GM10847 (cell line): ENCODE measurements around the gene PPDPF.

Experiments
- POLR2A ChIP-seq: IDR thresholded peaks from 2 replicates; pipeline ENCODE4 v1.6.1; 2011; ENCODE audit not compliant: insufficient read length; ENCODE audit errors: extremely low read depth

Gene PPDPF

DNA sequence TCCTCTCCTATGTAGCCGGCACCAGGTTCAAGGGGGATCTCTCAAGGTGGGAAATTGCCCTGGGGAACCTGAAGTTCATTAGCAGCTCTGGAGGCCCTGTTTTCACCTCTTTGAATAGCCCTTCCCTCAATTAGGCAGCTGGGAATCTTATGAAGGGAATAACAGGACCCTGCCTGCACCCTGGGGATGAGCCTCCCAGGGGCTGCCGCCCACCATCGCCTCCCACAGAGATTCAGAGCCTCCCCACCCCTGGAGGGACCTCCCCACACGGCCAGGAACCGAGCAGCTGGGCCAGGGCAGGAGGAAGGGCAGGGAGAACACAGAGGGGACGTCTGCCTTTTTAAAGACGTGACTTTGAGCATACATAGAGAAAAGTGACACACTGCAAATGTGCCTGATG is 17.0 kb upstream of the PPDPF start:
- no peak for TF ChIP-seq POLR2A

DNA sequence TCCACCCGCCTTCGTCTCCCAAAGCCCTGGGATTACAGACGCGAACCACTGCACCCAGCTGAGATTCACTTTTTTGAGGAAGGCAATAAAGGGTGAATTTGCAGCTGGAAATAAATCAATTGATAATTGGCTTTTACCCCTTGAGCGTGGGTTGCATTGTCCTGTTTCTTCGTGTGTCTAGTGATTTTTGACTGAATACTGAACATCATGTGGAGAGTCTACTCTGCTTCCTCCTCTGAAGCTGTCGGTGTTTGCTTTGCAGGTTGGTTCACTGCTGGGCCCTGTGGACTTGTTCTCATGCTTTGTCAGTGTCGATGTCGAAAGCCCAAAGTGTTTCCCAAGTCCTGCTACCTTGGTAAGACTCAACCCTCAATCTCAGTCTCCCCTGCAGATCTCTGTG is 15.9 kb upstream of the PPDPF start:
- no peak for TF ChIP-seq POLR2A

DNA sequence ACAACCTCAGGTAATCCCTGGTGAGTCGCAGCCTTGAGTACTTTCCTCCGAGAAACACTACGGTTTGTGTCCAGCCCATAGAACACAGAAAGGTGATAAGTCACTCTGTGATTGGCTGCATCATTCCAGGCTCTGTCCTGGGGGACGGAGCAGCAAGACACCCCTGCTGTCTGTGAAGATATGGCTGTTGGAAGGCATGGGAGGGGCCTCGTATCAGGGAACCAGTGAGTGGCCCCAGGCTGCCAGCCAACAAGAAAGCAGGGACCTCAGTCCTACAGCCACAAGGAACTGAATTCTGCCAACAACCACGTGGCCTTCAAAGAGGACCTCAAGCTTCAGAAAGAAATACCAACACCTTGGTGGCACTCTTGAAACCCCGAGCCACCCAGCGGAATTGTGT is 15.3 kb upstream of the PPDPF start:
- TF ChIP-seq POLR2A, result no peak

DNA sequence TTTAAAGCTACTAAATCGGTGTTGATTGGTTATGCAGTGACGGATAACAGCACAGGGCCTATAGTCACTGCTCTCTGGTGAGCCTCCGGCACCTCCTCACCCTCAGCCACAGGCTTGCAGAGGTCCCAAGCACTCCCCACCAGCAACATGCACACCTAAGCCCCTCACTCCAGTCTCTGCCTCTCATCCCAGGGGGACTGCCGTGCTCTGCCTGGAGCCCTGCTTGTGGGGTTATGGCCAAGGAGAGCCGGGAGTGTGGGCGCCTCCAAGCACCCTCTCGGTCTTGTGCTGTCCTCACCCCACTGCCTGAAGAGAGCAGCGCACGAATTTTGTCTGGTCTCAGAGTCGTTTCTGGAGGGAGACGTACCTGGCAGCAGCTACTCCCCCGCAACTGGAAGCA is 14.8 kb upstream of the PPDPF start:
- TF ChIP-seq POLR2A, result no peak

DNA sequence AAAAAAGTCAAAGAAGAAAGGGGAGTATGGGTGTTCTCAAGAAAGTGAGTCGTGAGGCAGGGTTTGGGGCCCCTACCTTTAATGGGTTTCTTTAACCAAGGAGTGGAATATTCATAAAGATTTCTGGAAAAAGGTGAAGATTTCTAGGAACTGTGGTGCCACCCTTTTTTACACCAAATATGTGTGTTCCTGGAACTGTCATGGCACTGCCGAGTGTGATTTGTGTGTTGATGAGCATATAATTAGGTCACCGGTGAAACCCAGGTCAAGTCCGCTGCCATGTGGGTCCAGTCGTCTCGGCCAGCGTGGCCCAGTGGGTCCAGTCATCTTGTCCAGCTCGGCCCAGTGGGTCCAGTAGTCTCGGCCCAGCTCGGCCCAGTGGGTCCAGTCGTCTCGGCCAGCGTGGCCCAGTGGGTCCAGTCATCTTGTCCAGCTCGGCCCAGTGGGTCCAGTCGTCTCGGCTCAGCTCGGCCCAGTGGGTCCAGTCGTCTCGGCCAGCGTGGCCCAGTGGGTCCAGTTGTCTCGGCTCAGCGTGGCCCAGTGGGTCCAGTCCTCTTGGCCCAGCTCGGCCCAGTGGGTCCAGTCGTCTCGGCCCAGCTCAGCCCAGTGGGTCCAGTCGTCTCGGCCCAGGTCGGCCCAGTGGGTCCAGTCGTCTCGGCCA is 13.4 kb upstream of the PPDPF start:
- TF ChIP-seq POLR2A, result no peak

DNA sequence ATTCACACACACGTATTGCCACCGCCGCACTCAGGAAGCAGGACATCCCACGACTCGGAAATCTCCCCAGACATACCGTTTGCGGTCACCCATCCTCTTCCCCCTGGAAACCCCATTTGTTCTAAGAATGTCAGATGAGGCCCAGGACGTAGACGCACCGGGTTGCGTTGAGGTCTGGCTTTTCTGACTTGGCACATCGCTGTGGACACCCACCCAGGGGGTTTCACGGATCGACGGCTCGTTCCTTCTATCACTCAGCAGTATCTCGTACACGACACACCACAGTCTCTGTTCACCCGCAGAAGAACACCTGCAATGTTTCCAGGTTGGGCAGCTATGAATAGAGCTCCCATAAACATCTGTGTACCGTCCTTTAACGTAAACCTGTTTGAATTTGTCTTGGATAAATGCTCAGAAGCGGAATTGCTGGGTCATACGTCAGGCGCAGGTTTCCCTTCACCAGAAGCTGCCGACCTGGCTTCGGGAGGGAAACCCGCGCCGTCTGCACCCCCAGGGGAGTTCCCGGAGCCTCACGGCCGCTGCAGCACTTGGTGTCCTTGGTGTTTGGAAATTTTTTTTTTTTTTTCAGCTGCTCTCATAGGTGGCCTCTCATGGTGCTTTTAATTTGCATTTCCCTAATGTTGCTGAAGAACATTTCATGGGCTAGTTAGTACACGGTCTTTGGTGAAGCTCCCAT is 12.3 kb upstream of the PPDPF start:
- TF ChIP-seq POLR2A, result no peak

DNA sequence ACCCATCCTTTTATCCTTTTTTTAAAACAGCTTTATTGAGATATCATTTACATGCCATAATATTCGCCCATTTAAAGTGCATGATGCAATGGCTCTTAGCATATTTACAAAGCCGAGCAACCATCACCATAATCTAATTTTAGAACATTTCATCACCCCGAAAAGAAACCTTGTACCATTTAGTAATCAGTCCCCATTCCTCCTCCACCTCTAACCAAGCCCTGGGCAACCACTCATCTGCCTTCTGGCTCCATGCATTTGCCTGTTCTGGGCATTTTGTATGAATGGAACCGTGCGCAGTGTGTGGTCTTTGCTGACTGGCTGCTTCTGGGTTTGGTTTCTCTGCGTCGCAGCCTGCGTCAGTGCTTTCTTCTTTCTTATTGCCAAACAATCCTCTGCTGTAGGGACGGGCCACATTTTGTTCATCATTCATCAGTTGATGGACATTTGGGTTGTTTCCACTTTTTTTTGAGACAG is 11.4 kb upstream of the PPDPF start:
- no peak for TF ChIP-seq POLR2A

DNA sequence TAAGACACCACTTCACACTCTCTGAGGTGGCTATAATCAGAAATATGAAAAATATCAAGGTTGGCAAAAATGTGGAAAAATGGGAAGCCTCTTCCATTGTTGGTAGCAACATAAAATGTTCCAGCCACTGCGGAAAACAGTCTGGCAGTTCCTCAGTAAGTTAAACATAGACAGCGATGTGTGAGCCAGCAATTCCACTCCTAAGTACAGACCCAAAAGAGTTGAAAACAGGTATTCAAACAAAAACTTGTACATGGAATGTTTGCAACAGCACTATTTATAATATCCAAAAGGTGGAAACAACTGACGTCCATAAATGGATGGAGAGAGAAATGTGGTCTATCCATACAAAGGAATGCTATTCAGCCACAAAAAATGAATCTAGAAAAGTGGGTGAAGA is 7.4 kb upstream of the PPDPF start:
- TF ChIP-seq POLR2A, result no peak

DNA sequence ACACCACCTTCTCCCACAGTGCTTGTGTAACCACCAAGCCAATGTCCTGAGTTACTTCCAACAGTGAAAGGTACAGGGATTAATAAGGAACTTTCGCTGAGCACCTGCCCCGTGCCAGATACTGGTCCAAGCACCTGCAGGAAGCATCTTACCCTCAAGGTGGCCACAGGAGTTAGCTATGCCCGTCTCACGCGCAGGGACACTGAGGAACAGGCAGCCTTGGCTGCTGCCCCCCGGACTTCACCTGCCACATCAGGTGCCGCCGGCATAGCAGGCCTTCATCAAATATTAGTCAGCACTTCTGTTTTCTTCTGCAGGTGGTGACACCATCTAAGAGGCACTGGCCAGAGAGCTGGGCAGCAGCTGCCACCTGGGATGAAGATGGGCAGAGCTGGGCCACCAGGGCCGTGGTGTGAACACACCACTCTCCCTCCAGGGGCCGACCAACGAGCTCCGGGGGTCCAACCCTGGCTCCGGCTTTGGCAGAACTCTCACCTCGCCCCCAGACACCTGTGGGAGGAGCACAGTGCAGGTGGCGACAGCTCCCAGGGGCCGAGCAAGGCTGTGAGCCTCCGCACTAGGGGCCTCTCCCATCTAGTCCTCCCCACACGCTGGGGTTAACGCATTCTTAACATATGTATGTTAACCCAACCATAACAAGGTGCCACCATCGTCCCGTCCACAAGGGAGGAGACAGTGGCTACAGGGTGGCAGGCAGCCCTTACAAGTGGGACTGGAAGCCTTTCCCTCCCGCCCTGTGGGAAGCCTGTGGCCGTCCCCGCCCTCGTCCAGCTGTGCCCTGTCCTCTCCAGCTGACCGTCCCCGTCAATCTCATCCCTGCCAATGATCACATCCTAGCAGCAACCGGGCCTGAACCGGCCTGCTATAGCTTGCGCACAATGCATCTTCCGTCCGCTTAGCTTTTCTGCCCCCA is 2.9 kb upstream of the PPDPF start:
- TF ChIP-seq POLR2A, result no peak

DNA sequence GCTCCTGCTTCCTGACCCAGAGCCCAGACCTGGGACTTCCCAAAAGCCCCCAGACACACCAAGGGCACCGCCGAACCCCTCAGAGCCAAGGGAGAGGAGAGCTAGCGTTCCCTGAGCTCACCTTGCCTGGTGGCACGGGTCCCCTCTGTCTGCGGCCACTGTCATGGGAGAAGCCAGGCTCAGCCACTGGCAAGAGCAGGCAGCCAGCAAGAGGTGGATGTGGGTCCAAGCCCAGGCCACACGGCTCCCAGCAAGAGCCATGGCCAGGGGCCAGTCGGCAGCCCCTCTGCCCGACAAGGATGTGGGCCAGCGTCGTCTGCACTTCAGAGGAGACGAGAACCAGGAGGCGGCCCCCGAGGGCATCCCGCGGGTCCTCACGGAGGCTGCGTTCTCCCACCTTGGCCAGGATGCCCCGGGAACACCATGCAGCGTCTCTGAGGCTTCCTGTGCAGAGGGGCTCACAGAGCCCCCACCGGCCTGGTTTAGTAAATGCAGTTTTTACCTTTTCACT is 2.2 kb upstream of the PPDPF start:
- no peak for TF ChIP-seq POLR2A

DNA sequence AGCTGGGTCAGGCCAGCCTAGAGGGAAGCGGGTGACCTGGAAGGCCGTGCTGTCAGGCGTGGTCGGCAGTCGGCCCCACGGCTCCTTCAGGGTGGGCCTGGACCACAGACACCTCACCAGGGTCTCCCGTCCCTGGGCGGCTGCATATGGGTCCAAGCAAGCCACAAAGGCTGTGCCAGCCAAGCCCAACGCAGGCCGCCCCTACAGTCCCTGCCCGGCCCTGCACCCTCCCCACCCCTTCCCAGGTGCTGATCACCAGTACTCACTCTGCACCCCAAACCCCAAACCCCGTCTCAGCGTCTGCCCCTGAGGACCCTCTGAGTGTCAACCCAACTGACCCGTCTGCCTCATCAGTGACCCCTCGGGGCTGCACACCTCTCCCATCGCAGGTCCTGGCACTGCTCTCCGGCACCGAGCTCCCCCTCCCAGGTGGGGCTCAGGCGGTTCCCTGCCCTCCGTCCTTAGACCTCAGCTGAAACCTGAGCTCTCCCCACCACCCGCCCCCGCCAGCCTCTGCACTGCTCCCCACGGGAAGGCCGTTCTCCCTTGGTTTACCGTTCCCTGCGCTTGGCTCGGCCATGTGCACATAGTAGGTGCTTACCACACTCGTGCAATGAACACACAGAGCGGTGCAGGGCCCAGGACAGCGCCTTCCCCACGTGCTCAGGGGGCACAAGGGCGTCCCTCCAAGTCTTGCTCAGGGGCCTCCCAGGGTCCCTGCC is 1.5 kb upstream of the PPDPF start:
- no peak for TF ChIP-seq POLR2A

DNA sequence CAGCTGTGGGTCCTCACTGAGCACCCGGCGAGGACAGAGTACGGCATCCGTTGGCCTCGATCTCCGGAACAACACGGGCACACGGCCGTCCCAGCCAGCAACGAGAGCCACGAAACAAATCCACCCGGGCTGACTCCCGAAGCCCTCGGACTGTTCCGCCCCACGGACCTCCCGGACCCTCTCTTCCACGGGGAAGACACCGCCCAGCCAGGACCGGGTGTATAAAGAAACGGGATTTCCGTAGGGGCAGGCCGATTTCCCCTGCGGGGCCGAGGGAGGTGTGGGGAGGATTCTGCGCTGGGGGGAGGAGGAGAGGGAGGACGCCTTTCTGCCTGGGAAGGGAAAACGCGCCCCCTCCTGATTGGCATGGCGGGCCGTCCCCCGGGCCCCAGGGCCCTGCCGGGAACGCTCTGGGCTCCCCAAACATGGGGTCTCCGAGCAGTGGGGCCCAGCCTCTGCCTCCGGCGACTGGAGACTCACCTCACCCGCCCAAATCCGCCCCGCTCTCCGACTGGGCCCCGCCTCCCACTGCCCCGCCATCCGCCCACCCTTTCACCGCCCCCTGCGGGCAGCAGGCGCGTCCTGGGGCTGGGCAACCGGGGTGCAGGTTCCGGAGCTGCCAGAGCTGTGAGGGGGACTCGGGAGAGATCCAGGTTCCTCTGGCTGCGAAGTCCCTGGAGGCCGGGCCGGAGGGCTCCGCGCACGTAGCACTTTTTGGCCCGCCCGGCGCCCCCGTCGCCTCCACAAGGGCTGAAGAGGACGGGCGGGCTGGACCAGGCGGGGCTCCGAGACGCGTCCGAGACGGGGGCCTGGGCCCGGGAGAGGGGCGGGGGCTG is 679 bp upstream of the PPDPF start:
- no peak for TF ChIP-seq POLR2A

DNA sequence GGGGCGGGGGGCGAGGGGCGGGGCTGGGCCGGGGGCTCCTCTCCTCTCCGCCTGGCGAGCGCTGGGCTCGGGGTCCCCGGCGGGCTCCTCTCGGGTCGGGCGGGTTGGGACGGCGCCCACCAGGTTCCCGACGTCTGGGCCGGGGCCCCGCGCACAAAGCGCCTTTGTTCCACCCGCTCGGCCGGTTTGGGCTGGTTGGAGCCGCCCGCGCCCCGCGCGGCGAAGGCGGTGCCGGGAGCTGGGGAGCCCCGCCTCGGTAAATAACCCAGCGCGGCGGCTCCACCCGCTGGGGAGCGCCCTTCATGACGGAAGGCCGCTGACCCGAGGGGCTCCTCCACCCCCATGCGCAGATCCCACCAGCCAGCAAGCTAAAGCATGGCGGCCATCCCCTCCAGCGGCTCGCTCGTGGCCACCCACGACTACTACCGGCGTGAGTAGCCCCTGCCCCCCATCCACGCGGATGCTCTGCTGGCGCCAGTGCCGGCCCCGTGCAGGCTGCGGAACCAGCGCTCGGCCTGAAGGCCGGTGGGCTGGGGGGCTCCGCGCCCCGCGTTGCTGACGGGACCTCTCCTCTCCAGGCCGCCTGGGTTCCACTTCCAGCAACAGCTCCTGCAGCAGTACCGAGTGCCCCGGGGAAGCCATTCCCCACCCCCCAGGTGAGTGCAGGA is 503 bp downstream of the PPDPF start:
- no peak for TF ChIP-seq POLR2A

DNA sequence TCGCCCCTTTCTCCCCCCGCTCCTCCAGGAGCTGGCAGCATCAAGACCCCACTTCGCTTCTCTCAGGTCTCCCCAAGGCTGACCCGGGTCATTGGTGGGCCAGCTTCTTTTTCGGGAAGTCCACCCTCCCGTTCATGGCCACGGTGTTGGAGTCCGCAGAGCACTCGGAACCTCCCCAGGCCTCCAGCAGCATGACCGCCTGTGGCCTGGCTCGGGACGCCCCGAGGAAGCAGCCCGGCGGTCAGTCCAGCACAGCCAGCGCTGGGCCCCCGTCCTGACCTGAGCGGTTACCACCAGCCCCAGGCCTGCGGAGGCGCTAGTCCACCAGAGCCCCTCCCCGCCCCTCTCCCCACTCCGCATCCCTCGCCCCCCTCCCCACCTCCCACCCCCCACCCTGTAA is 1.0 kb downstream of the PPDPF start:
- TF ChIP-seq POLR2A, result no peak
